Uterus (tissue), 4 donors: ENCODE data around the gene LIX1. TPM values are rescaled to one million over a fixed set of nuclear protein-coding genes. Genes with fewer than 3 reads are reported as not detected.

ENCODE experiments used
- DNase-seq, 2 donors: peaks; one replicate each; pipeline ENCODE4 v3.0.0-alpha.2; 2019 to 2020
- H3K27ac ChIP-seq, 2 donors: fragments of 200-600 bp; sonication (generic); 1 replicate in 1 of 2; 2 replicates in 1 of 2; pipeline ENCODE4 v1.5.1; 2016 to 2018
- H3K27me3 ChIP-seq, 2 donors: fragments of 200-600 bp; sonication (generic); one replicate each; pipeline ENCODE4 v1.5.1; 2018 to 2019; ENCODE audit warnings: control low read depth in 1 of 2
- H3K36me3 ChIP-seq, 2 donors: fragments of 200-600 bp; sonication (generic); one replicate each; pipeline ENCODE4 v1.5.1; 2019; ENCODE audit warnings: control low read depth in 1 of 2
- H3K4me1 ChIP-seq, 2 donors: fragments of 200-600 bp; sonication (generic); one replicate each; pipeline ENCODE4 v1.5.1; 2018 to 2019; ENCODE audit warnings: control low read depth in 1 of 2
- H3K4me3 ChIP-seq, 2 donors: fragments of 200-600 bp; sonication (generic); 1 replicate in 1 of 2; 2 replicates in 1 of 2; pipeline ENCODE4 v1.5.1; 2018 to 2019; ENCODE audit warnings: mild to moderate bottlenecking in 1 of 2
- H3K9me3 ChIP-seq, 2 donors: fragments of 200-600 bp; sonication (generic); one replicate each; pipeline ENCODE4 v1.5.1; 2019; ENCODE audit warnings: control low read depth in 1 of 2
- CTCF ChIP-seq, 4 experiments: fragments of 200-600 bp in 2 of 4; fragments of 450-650 bp in 2 of 4; sonication (generic) in 2 of 4; IDR thresholded peaks; one replicate each; pipeline ENCODE4 v1.5.1; 2016 to 2019; ENCODE audit warnings: antibody characterized with exemption in 4 of 4, mild to moderate bottlenecking in 2 of 4, moderate library complexity in 1 of 4
- POLR2A ChIP-seq, 2 donors: fragments of 450-650 bp; IDR thresholded peaks; one replicate each; pipeline ENCODE4 v1.6.1; 2016; ENCODE audit warnings: antibody characterized with exemption in 2 of 2, mild to moderate bottlenecking in 1 of 2, moderate library complexity in 1 of 2
- intact Hi-C: fragments of 100-400 bp; cut with DNase I; formaldehyde crosslinking; loops from one replicate; pipeline ENCODE4 v1.15.1; 2023; ENCODE audit warnings: low total_unique reads
- total RNA-seq, 4 donors: library from RNA; depleted of rRNA in 3 of 4; stranded (reverse); fragments of >200 nt in 3 of 4; gene quantifications; one replicate each; pipeline versions ENCODE4 v1.1.0 to v1.2.4, GENCODE V29; 2014 to 2023
- donor health status: DM: yes; HTN: yes; CAD: no.

Gene LIX1
- total RNA-seq, 4 donors from 2014 or later, result 3.9 TPM; not detected in 3

DNA sequence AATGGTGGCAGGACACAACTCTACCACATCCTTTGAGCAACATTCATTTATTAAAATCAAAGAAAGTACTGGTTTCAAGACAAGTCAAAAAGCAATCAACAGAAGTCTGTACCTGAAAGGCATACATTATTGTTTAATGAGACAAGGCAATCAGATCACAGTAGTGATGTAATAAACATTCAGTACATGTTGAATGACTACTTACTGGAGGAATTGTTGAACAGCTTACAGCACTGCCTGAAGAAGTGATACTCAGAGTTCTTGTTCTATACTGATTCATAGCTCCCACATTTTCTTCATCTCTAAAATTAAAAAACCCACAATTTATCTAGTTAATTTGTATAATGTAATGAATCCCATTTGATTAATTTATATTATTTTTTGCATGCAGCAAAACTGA lies 22.4 kb upstream of the LIX1 start:
- DNase-seq, result no peak
- Histone ChIP-seq H3K4me1 (no peaks in the 10 kb centered on the region), H3K4me3 (no peak overlapping the region), H3K27me3 (no peaks in the 10 kb centered on the region), H3K36me3 (no peaks in the 10 kb centered on the region), H3K27ac (no peak overlapping the region), H3K9me3 (no peaks in the 10 kb centered on the region)
- intact Hi-C loops, result no loop called here
- TF ChIP-seq POLR2A (IDR thresholded peaks at IDR 0.05) (no peak), CTCF (IDR thresholded peaks at IDR 0.05) (no peak)

DNA sequence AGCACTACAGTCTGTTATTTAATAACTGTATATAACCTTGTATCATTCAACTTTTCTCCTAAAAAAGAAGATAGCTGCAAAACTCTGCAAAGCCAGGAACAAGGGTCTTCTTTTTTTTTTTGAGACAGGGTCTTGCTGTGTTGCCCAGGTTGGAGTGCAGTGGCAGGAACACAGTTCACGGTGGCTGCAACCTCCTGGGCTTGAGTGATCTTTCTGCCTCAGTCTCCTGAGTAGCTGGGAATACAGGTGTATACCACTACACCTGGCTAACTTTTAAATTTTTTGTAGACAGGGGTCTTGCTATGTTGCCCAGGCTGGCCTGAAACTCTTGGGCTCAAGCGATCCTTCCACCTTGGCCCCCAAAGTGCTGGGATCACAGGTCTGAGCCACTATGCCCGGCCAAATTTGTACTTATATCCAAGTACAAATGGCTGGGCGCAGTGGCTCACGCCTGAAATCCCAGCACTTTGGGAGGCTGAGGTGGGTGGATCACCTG lies 21.4 kb upstream of the LIX1 start:
- Histone ChIP-seq H3K27ac (no peak overlapping the region), H3K4me3 (no peak overlapping the region), H3K9me3 (no peaks in the 10 kb centered on the region), H3K4me1 (no peaks in the 10 kb centered on the region), H3K36me3 (no peaks in the 10 kb centered on the region), H3K27me3 (no peaks in the 10 kb centered on the region)
- no peak for TF ChIP-seq POLR2A (IDR thresholded peaks at IDR 0.05)
- no peak for TF ChIP-seq CTCF (IDR thresholded peaks at IDR 0.05)
- intact Hi-C loops, result no loop called here
- no peak for DNase-seq

GRCh38 chr5:97163360-97163764 lies 21.0 kb upstream of the LIX1 start:
- intact Hi-C loops, result no loop called here
- no peak overlapping the region for H3K27ac ChIP-seq
- no peaks in the 10 kb centered on the region for H3K27me3 ChIP-seq
- no peak for DNase-seq
- H3K4me3 ChIP-seq, result no peak overlapping the region
- H3K36me3 ChIP-seq, result no peaks in the 10 kb centered on the region
- no peak for TF ChIP-seq POLR2A (IDR thresholded peaks at IDR 0.05)
- TF ChIP-seq CTCF (IDR thresholded peaks at IDR 0.05), result peak in 2 of 4 experiments; percentile 53 to 57
- no peaks in the 10 kb centered on the region for H3K9me3 ChIP-seq
- H3K4me1 ChIP-seq, result no peaks in the 10 kb centered on the region

DNA sequence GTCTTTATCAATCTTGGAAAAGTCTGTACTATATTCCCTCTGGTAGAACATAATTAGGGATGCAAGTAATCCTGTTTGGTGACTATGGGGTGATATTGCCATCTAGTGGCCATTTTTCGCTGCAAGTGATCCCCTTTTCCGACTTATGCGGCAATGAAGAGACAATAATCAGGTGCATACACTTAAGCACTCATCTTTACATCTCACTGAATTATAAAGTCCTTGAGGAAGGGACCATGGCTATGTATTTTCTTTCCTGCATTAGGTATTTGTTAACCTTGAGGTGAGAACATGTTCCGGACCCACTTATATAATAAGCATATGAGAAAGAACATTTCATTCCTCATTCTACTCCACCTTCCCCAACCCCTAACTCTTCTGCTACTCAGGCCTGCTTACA lies 19.6 kb upstream of the LIX1 start:
- no peaks in the 10 kb centered on the region for H3K36me3 ChIP-seq
- H3K4me1 ChIP-seq, result no peaks in the 10 kb centered on the region
- intact Hi-C loops, result no loop called here
- DNase-seq, result peak; percentile 44 to 73
- H3K4me3 ChIP-seq, result no peak overlapping the region
- TF ChIP-seq POLR2A (IDR thresholded peaks at IDR 0.05) (no peak), CTCF (IDR thresholded peaks at IDR 0.05) (peak; percentile 79 to 88 (median 83))
- no peaks in the 10 kb centered on the region for H3K27me3 ChIP-seq
- no peaks in the 10 kb centered on the region for H3K9me3 ChIP-seq
- H3K27ac ChIP-seq, result no peak overlapping the region

DNA sequence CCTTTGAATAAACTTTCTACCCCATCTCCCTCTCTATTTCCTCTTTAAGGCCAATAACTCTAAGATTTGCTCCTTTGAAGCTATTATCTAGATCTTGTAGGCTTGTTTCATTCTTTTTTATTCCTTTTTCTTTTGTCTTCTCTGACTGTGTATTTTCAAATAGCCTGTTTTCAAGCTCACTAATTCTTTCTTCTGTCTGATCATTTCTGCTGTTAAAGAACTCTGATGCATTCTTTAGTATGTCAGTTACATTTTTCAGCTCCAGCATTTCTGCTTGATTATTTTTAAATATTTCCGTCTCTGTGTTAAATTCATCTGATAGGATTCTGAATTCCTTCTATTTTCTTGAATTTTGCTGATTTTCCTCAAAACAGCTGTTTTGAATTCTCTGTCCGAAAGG lies 15.3 kb upstream of the LIX1 start:
- TF ChIP-seq POLR2A (IDR thresholded peaks at IDR 0.05), result no peak
- TF ChIP-seq CTCF (IDR thresholded peaks at IDR 0.05), result no peak
- Histone ChIP-seq H3K4me3 (no peak overlapping the region), H3K9me3 (no peaks in the 10 kb centered on the region), H3K27me3 (no peaks in the 10 kb centered on the region), H3K36me3 (no peaks in the 10 kb centered on the region), H3K4me1 (no peaks in the 10 kb centered on the region), H3K27ac (no peak overlapping the region)
- intact Hi-C loops, result no loop called here
- no peak for DNase-seq
